Non-pigmented ciliary epithelial cell (primary cell): ENCODE data around the gene SORBS1.

Source experiments
- DNase-seq: peaks from one replicate; pipeline ENCODE4 v3.0.0-alpha.2; 2010; ENCODE audit warnings: low read depth

Gene SORBS1

GRCh38 chr10:95265572-95265971, 295.6 kb downstream of the SORBS1 start:
- DNase-seq: no peak

GRCh38 chr10:95264227-95265051, 296.7 kb downstream of the SORBS1 start:
- DNase-seq: no peak

GRCh38 chr10:95263864-95264226, 297.3 kb downstream of the SORBS1 start:
- no peak for DNase-seq

GRCh38 chr10:95262763-95263518, 298.2 kb downstream of the SORBS1 start:
- DNase-seq: no peak

- DNase-seq: no peak
Observed at GRCh38 chr10:95261926-95262325, 299.2 kb downstream of the SORBS1 start.
